ENCODE data around the gene MIX23.

The MIX23 gene

DNA sequence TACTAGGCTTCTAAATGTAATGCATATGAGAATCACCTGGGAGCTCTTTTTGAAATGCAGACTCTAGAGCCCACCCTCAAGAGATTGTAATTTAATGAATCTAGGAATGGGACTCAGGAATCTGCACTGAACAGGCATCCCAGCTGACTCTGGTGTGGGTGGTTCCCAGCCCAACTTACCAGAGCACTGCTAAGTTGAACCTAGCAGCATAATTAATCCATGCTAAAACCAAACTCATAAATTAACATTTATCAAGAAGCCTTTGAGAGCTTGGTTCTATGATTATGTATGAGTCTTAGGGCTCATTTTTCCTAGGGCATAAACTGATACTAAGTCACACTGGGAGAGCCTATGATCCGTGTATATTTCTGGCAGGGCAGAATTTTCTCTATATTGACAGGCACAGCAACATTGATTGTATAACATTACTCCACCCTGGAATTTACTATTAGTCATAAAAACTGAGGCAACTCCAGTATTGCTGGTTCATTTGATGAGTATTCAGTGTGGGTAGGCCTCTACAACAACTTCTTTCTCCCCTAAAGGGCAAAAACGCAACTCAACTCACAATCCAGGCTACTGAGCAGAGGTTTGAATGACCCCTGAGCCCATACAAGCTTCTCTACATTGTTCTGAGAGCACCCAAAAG is 68.7 kb downstream of the MIX23 start:
- H3K36me3 Mint-ChIP-seq (ENCODE audit: low read depth) = no peaks in the 10 kb centered on the region

DNA sequence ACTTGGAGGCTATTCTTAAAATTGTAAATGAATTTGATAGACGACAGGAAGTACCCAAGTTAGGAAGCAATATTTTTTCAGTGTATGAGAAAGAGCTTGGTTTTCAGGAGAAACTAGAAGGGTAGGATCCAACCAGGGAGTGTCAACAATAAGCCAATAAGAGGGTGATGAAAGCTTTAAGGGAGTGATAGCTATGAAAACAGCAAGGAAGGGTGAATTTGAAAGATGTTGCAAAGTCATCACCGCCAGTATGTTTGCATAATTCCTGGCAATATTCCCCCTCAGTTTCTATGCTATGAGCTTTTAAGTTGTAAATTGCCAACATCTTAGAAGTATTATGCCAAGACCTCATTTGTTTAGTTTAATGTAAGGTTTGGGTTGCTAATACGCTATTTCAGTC is 69.8 kb downstream of the MIX23 start:
- Mint-ChIP-seq H3K36me3 (ENCODE audit: low read depth) (no peaks in the 10 kb centered on the region), H3K27me3 (ENCODE audit: low read depth) (peaks cover 39% of the 10 kb centered on the region), H3K4me1 (ENCODE audit: low read depth) (peaks cover 11% of the 10 kb centered on the region), H3K9me3 (peaks cover 7% of the 10 kb centered on the region), H3K4me3 (no peak overlapping the region), H3K27ac (no peak overlapping the region)
- DNase-seq (ENCODE audit: low spot score) = no peak

More for the DNA sequence above, 68.7 kb downstream of the MIX23 start:
- no peak overlapping the region for H3K27ac Mint-ChIP-seq
- peaks cover 39% of the 10 kb centered on the region for H3K27me3 Mint-ChIP-seq (ENCODE audit: low read depth)
- DNase-seq (ENCODE audit: low spot score) = no peak
- H3K9me3 Mint-ChIP-seq = peaks cover 15% of the 10 kb centered on the region
- H3K4me3 Mint-ChIP-seq = no peak overlapping the region
- peaks cover 13% of the 10 kb centered on the region for H3K4me1 Mint-ChIP-seq (ENCODE audit: low read depth)

DNA sequence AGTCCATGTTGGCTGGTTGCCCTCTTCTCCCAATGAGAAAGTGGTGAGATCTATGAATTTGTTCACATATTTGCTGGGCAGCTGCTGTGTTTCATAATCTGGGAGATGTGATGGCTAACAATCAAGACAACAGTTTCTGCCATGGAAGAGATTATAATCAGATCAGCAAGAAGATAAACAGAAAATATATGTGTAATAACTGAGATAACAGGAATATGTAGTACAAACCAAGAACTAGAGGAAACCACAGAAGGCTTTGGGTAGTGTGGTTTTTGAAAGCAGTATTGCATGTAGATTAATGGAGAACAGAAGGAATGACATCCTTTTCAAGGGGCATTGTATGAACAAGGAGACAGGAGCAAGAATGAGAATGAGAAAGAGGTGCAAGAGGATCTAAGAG is 70.2 kb downstream of the MIX23 start:
- H3K27me3 Mint-ChIP-seq (ENCODE audit: low read depth) = peaks cover 34% of the 10 kb centered on the region
- H3K36me3 Mint-ChIP-seq (ENCODE audit: low read depth) = no peaks in the 10 kb centered on the region
- H3K27ac Mint-ChIP-seq = peak overlapping the region; percentile 3
- peaks cover 3% of the 10 kb centered on the region for H3K9me3 Mint-ChIP-seq
- H3K4me1 Mint-ChIP-seq (ENCODE audit: low read depth) = peaks cover 9% of the 10 kb centered on the region
- H3K4me3 Mint-ChIP-seq = peak overlapping the region; percentile 9
- no peak for DNase-seq (ENCODE audit: low spot score)

DNA sequence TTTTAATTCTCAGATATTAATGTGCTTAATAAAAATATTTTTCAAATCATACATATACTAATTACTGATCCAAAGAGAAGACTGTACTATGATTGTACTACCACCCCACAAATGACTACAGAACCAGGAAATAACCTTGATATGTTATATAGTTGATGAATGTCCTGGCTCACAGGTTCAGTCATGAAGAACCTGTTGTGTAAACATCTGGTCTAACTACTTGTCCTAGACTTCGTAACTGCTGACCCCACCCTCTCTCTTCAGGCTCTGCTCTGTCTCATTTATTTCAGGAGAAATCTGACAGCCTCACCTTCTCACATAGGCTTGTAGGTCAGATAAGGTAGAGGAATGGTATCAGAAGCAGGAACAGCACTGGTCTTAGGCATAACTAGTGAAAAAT is 72.7 kb downstream of the MIX23 start:
- no peaks in the 10 kb centered on the region for H3K9me3 Mint-ChIP-seq
- H3K27ac Mint-ChIP-seq = no peak overlapping the region
- DNase-seq (ENCODE audit: low spot score) = no peak
- H3K4me1 Mint-ChIP-seq (ENCODE audit: low read depth) = peaks cover 9% of the 10 kb centered on the region
- H3K4me3 Mint-ChIP-seq = no peak overlapping the region
- no peaks in the 10 kb centered on the region for H3K36me3 Mint-ChIP-seq (ENCODE audit: low read depth)
- peaks cover 28% of the 10 kb centered on the region for H3K27me3 Mint-ChIP-seq (ENCODE audit: low read depth)
